ENCODE measurements around the gene GNAS-AS1. TPM values are rescaled to one million over a fixed set of nuclear protein-coding genes. Genes with fewer than 3 reads are reported as not detected.

Gene GNAS-AS1
- total RNA-seq, 1 experiment from 2014 or later, result 6.8 TPM

- no peak for DNase-seq
- peak overlapping the region; percentile 85 for H3K27ac ChIP-seq
- ChIA-PET POLR2A (ENCODE audit: unreplicated experiment) (no interaction called here), CTCF (no interaction called here)
- H3K4me2 ChIP-seq, result peak overlapping the region; percentile 95
- intact Hi-C loops (cut with micrococcal nuclease; ENCODE audit: unreplicated experiment), result loop anchor here (5.0 kb wide), 1 partner anchor 194 kb away; no protein-coding TSS in a partner anchor
- no peak overlapping the region for H2AFZ ChIP-seq
- no peaks in the 10 kb centered on the region for H3K9me3 ChIP-seq (ENCODE audit: insufficient read depth, low read depth)
- H3K9me2 ChIP-seq (ENCODE audit: insufficient read depth), result no peaks in the 10 kb centered on the region
- peaks cover 23% of the 10 kb centered on the region for H3K4me1 ChIP-seq (replicated peaks; ENCODE audit: insufficient read depth)
- H3K4me3 ChIP-seq, result peak overlapping the region; percentile 83
- H3K27me3 ChIP-seq (ENCODE audit: insufficient read depth, low read depth), result no peaks in the 10 kb centered on the region
- peaks cover 48% of the 10 kb centered on the region for H4K20me1 ChIP-seq (ENCODE audit: insufficient read depth)
- H3F3A ChIP-seq (ENCODE audit: insufficient read depth, low read depth), result peaks cover 10% of the 10 kb centered on the region; the same call in 1 of the 2 replicates
- BruUV-seq (replicated peaks), result no TSS peak
- peaks cover 65% of the 10 kb centered on the region for H3K79me2 ChIP-seq (ENCODE audit: low read depth)
- peaks cover 33% of the 10 kb centered on the region; the same call in 1 of the 2 replicates for H3K36me3 ChIP-seq (ENCODE audit: low read depth)
- TF ChIP-seq EZH2 (IDR thresholded peaks at IDR 0.05; ENCODE audit: low read depth) (no peak), CTCF (conservative IDR thresholded peaks at IDR 0.05) (no peak)
These were observed 42.2 kb upstream of the GNAS-AS1 start for GRCh38 chr20:58892932-58893224.

GRCh38 chr20:58892141-58892931 lies 41.6 kb upstream of the GNAS-AS1 start:
- peaks cover 65% of the 10 kb centered on the region for H3K79me2 ChIP-seq (ENCODE audit: low read depth)
- H3K4me1 ChIP-seq (replicated peaks; ENCODE audit: insufficient read depth), result peaks cover 28% of the 10 kb centered on the region
- H3K36me3 ChIP-seq (ENCODE audit: low read depth), result peaks cover 31% of the 10 kb centered on the region; the same call in 1 of the 2 replicates
- no TSS peak for BruUV-seq (replicated peaks)
- TF ChIP-seq CTCF (conservative IDR thresholded peaks at IDR 0.05) (no peak), EZH2 (IDR thresholded peaks at IDR 0.05; ENCODE audit: low read depth) (no peak)
- no peaks in the 10 kb centered on the region for H3K27me3 ChIP-seq (ENCODE audit: insufficient read depth, low read depth)
- H3K4me2 ChIP-seq, result peak overlapping the region; percentile 95
- H3K27ac ChIP-seq, result peak overlapping the region; percentile 85
- intact Hi-C loops (cut with micrococcal nuclease; ENCODE audit: unreplicated experiment), result loop anchor here (5.0 kb wide), 1 partner anchor 195 kb away; no protein-coding TSS in a partner anchor
- H3K9me2 ChIP-seq (ENCODE audit: insufficient read depth), result no peaks in the 10 kb centered on the region
- ChIA-PET POLR2A (ENCODE audit: unreplicated experiment) (interaction anchor here (0.6 kb wide), 1 partner anchor 150 kb away, joined by 3 read pairs; the partner anchor contains the start of gene PRELID3B), CTCF (no interaction called here)
- peaks cover 10% of the 10 kb centered on the region; the same call in 1 of the 2 replicates for H3F3A ChIP-seq (ENCODE audit: insufficient read depth, low read depth)
- peak overlapping the region; percentile 83 for H3K4me3 ChIP-seq
- DNase-seq, result peak in 1 of 2 experiments; percentile 64
- H4K20me1 ChIP-seq (ENCODE audit: insufficient read depth), result peaks cover 42% of the 10 kb centered on the region
- peak overlapping the region; percentile 84 for H2AFZ ChIP-seq
- no peaks in the 10 kb centered on the region for H3K9me3 ChIP-seq (ENCODE audit: insufficient read depth, low read depth)

- Histone ChIP-seq H3K27ac (peak overlapping the region; percentile 85), H3F3A (ENCODE audit: insufficient read depth, low read depth) (peaks cover 5% of the 10 kb centered on the region; the same call in 1 of the 2 replicates), H3K36me3 (ENCODE audit: low read depth) (peaks cover 25% of the 10 kb centered on the region; the same call in 1 of the 2 replicates), H3K4me3 (peak overlapping the region; percentile 83; the same call in 1 of the 2 replicates), H4K20me1 (ENCODE audit: insufficient read depth) (peaks cover 36% of the 10 kb centered on the region), H3K27me3 (ENCODE audit: insufficient read depth, low read depth) (no peaks in the 10 kb centered on the region), H3K4me2 (peak overlapping the region; percentile 95), H2AFZ (no peak overlapping the region), H3K79me2 (ENCODE audit: low read depth) (peaks cover 61% of the 10 kb centered on the region), H3K4me1 (replicated peaks; ENCODE audit: insufficient read depth) (peaks cover 34% of the 10 kb centered on the region), H3K9me3 (ENCODE audit: insufficient read depth, low read depth) (no peaks in the 10 kb centered on the region), H3K9me2 (ENCODE audit: insufficient read depth) (no peaks in the 10 kb centered on the region)
- no peak for TF ChIP-seq CTCF (conservative IDR thresholded peaks at IDR 0.05)
- TF ChIP-seq EZH2 (IDR thresholded peaks at IDR 0.05; ENCODE audit: low read depth), result no peak
- intact Hi-C loops (cut with micrococcal nuclease; ENCODE audit: unreplicated experiment), result loop anchor here (1.0 to 5.0 kb wide), 2 partner anchors 90 to 196 kb away; partner anchors contain the start of gene NELFCD
- ChIA-PET CTCF (interaction anchor here (0.6 kb wide), 1 partner anchor 139 kb away, joined by 5 read pairs; no protein-coding TSS in a partner anchor), POLR2A (ENCODE audit: unreplicated experiment) (interaction anchor here (0.6 kb wide), 1 partner anchor 151 kb away, joined by 3 read pairs; the partner anchor contains the start of gene PRELID3B)
- no peak for DNase-seq
- BruUV-seq (replicated peaks), result no TSS peak
These were observed 41.0 kb upstream of the GNAS-AS1 start for GRCh38 chr20:58891718-58892140.
